ENCODE measurements around the gene DNASE1L3. TPM values are rescaled to one million over a fixed set of nuclear protein-coding genes. Genes with fewer than 3 reads are reported as not detected.
A peak's percentile ranks its signal among the peaks of the same experiment; 100 is the strongest.

The DNASE1L3 gene
- total and polyA plus RNA-seq, 2 of the 13 experiments (the other 11 are each of a cell fraction or from before 2014, with no cell fraction given), result 0.86 to 1.7 TPM

DNA sequence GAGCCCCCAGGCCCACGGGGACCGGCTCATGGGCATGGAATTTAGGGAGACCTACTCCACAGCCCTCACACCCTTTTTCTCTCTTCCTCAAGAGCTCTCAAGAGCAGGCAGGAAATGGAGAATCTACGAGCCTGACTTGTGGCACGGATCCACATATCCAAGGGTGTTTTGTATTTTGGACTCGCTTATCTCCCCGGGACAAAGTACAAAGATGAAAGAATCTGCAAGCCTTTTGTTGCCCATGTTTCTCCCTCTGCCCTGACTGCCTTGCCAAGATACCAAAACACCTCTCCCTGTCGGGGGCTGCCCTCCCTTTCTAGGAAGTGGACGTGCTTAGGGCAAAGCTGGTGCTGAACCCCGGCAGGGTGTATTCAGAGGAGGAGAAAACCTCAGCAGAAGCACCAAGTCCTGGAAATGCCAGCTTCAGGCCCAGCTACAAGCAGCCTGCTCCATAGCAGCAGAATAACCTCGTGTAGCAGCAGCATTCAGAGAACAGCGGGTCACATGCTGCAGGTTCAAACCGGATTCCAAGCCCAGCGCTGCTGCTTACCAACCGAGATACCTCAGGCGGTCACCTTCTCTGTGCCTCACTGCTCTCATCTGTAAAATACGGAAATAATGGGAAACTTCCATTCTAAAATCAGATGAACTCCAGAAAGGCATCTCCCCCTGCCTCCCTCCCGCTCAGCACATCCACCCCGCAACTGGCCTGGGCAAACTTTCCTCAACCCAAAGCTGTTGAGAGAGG, 35.2 kb downstream of the DNASE1L3 start (continued):
- TF ChIP-seq ZNF142 (CRISPR knock-in tag; IDR thresholded peaks at IDR 0.05), result no peak; the same call in 1 of the 2 replicates
- 0 out of 2 replicates have a peak, but pooled peaks have one; percentile 14 for TF ChIP-seq ZNF281 (CRISPR knock-in tag; IDR thresholded peaks at IDR 0.05; ENCODE audit: borderline replicate concordance)
- TF ChIP-seq SRY (CRISPR knock-in tag; IDR thresholded peaks at IDR 0.05), result 0 out of 2 replicates have a peak, but pooled peaks have one; percentile 25
- TF ChIP-seq FOXO4 (CRISPR knock-in tag; conservative IDR thresholded peaks at IDR 0.05), result no peak
- TF ChIP-seq SMAD9 (CRISPR knock-in tag; IDR thresholded peaks at IDR 0.05), result 0 out of 2 replicates have a peak, but pooled peaks have one; percentile 61
- TF ChIP-seq NR2C2 (CRISPR knock-in tag; IDR thresholded peaks at IDR 0.05; ENCODE audit: borderline replicate concordance), result peak; percentile 76; the same call in 1 of the 2 replicates
- TF ChIP-seq, protein P1, sequence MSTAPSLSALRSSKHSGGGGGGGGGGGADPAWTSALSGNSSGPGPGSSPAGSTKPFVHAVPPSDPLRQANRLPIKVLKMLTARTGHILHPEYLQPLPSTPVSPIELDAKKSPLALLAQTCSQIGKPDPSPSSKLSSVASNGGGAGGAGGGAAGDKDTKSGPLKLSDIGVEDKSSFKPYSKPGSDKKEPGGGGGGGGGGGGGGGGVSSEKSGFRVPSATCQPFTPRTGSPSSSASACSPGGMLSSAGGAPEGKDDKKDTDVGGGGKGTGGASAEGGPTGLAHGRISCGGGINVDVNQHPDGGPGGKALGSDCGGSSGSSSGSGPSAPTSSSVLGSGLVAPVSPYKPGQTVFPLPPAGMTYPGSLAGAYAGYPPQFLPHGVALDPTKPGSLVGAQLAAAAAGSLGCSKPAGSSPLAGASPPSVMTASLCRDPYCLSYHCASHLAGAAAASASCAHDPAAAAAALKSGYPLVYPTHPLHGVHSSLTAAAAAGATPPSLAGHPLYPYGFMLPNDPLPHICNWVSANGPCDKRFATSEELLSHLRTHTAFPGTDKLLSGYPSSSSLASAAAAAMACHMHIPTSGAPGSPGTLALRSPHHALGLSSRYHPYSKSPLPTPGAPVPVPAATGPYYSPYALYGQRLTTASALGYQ (CRISPR knock-in tag; IDR thresholded peaks at IDR 0.05), result peak; percentile 93
- peak; percentile 21; the same call in 1 of the 2 replicates for TF ChIP-seq RAD51 (IDR thresholded peaks at IDR 0.05; ENCODE audit: borderline replicate concordance)
- no peak for TF ChIP-seq ZNF235 (CRISPR knock-in tag; IDR thresholded peaks at IDR 0.05; ENCODE audit: borderline replicate concordance)
- TF ChIP-seq ATF7 (IDR thresholded peaks at IDR 0.05), result no peak
- peak; percentile 70; the same call in 1 of the 2 replicates for TF ChIP-seq ATF7 (CRISPR knock-in tag; IDR thresholded peaks at IDR 0.05)
- no peak for TF ChIP-seq GLI4 (CRISPR knock-in tag; IDR thresholded peaks at IDR 0.05; ENCODE audit: borderline replicate concordance)
- TF ChIP-seq, protein P2, sequence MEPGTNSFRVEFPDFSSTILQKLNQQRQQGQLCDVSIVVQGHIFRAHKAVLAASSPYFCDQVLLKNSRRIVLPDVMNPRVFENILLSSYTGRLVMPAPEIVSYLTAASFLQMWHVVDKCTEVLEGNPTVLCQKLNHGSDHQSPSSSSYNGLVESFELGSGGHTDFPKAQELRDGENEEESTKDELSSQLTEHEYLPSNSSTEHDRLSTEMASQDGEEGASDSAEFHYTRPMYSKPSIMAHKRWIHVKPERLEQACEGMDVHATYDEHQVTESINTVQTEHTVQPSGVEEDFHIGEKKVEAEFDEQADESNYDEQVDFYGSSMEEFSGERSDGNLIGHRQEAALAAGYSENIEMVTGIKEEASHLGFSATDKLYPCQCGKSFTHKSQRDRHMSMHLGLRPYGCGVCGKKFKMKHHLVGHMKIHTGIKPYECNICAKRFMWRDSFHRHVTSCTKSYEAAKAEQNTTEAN (CRISPR knock-in tag; conservative IDR thresholded peaks at IDR 0.05), result peak; percentile 84
